Measurements from ENCODE around the gene TMEM201. TPM values are rescaled to one million over a fixed set of nuclear protein-coding genes. Genes with fewer than 3 reads are reported as not detected.

The TMEM201 gene
- total and polyA plus RNA-seq, 9 of the 15 experiments (the other 6 are each of a cell fraction or from before 2014, with no cell fraction given) = 0.42 to 51.3 (median 7.4) TPM

DNA sequence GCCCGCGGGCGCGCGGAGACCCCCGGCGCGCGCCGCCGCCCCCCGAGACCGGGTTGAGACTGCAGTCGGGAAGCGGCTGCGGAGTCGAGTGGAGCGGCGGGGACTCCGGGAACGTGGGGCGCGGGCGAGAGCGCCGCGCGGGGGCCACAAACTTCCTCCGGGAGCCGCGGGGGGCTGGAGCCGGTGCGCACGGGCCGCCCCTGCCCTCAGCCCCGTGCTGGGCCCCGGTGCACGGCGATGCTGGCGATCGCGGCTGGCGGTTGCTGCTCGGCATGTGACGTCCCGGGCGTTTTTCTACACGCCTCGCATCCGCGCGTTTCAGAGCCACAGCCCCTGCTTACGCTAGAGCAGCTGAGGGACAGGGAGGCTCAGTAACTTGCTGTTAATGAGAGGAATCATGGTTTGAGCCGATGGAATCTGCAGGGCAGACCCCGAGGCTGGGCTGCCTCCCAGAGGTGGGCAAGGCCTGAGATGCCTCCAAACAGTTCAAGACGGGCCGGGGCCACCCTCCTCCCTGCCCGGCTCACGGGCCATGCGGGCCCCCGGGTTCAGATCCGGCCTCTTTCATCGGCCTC, 520 bp downstream of the TMEM201 start (continued):
- TF ChIP-seq MYC (IDR thresholded peaks at IDR 0.05; ENCODE audit: low read depth, low read length) (peak; percentile 45; the same call in 1 of the 2 replicates), MYC (CRISPR knock-in tag; IDR thresholded peaks at IDR 0.05; ENCODE audit: borderline replicate concordance, low read depth) (no peak), ESRRA (IDR thresholded peaks at IDR 0.05; ENCODE audit: borderline replicate concordance, low read depth) (no peak), CHD4 (IDR thresholded peaks at IDR 0.05; ENCODE audit: insufficient read depth, insufficient replicate concordance, low read depth, low read length, poor library complexity, severe bottlenecking) (no peak), CSDE1 (IDR thresholded peaks at IDR 0.05) (no peak), PCBP2 (IDR thresholded peaks at IDR 0.05; ENCODE audit: low read depth, low read length, poor library complexity, severe bottlenecking) (no peak), GTF2F1 (IDR thresholded peaks at IDR 0.05; ENCODE audit: low read depth, low read length) (no peak), ZNF212 (CRISPR knock-in tag; IDR thresholded peaks at IDR 0.05) (no peak), ESRRB (CRISPR knock-in tag; IDR thresholded peaks at IDR 0.05; ENCODE audit: borderline replicate concordance) (no peak), REST (IDR thresholded peaks at IDR 0.05; ENCODE audit: borderline replicate concordance) (no peak), REST (CRISPR knock-in tag; IDR thresholded peaks at IDR 0.05; ENCODE audit: low read depth) (no peak), GATAD2B (IDR thresholded peaks at IDR 0.05; ENCODE audit: borderline replicate concordance) (no peak), GATAD2A (IDR thresholded peaks at IDR 0.05) (no peak), SNIP1 (IDR thresholded peaks at IDR 0.05; ENCODE audit: low read depth) (no peak), ZNF699 (CRISPR knock-in tag; IDR thresholded peaks at IDR 0.05; ENCODE audit: insufficient replicate concordance) (no peak), IRF2 (CRISPR knock-in tag; IDR thresholded peaks at IDR 0.05) (no peak), SMARCB1 (IDR thresholded peaks at IDR 0.05; ENCODE audit: insufficient read length, low read depth) (no peak), SMAD2 (IDR thresholded peaks at IDR 0.05; ENCODE audit: low read depth, low read length) (no peak)

Data from K562 (cell line).